OCI-LY7 (cell line): ENCODE data around the gene LORICRIN. TPM values are rescaled to one million over a fixed set of nuclear protein-coding genes. Genes with fewer than 3 reads are reported as not detected.

ENCODE experiments used
- BruUV-seq: library from RNA; stranded (reverse); fragments of 400-500 nt; replicated peaks from 2 replicates; lab custom pipeline; 2021; lab: Mats Ljungman, UMichigan
- CTCF ChIA-PET: fragments of 300-600 bp; sonication (Branson Sonifier 250); formaldehyde crosslinking; loops from one replicate; lab custom pipeline; 2022; ENCODE audit warnings: antibody characterized with exemption; ENCODE audit not compliant: unreplicated experiment; lab: Charles Lee
- POLR2A ChIA-PET: fragments of 300-600 bp; sonication (Branson Sonifier 250); formaldehyde crosslinking; loops from one replicate; lab custom pipeline; 2022; ENCODE audit warnings: antibody characterized with exemption; lab: Charles Lee
- DNase-seq: peaks from one replicate; pipeline ENCODE4 v3.0.0-alpha.2; 2015; ENCODE audit warnings: low spot score
- H2AFZ ChIP-seq: fragments of 200-600 bp; sonication (generic), shearing (Covaris generic); 2 replicates; pipeline ENCODE4 v1.6.1; 2014; ENCODE audit warnings: mild to moderate bottlenecking, antibody characterized with exemption, low read length, moderate library complexity
- H3K27ac ChIP-seq: fragments of 200-600 bp; sonication (generic); 2 replicates; pipeline ENCODE4 v1.5.1; 2014; ENCODE audit warnings: mixed run types, low read depth, mild to moderate bottlenecking, moderate library complexity, low read length, inconsistent platforms; ENCODE audit not compliant: poor library complexity, severe bottlenecking
- H3K36me3 ChIP-seq: fragments of 200-600 bp; sonication (generic); 2 replicates; pipeline ENCODE4 v1.6.1; 2014; ENCODE audit warnings: mild to moderate bottlenecking, antibody characterized with exemption, low read length, moderate library complexity, mixed read lengths; ENCODE audit not compliant: insufficient read depth
- H3K4me1 ChIP-seq: fragments of 200-600 bp; sonication (generic); 2 replicates; pipeline ENCODE4 v1.5.1; 2014; ENCODE audit warnings: mild to moderate bottlenecking, low read length; ENCODE audit not compliant: insufficient read depth, poor library complexity, severe bottlenecking
- H3K4me2 ChIP-seq: fragments of 200-600 bp; sonication (generic); 2 replicates; pipeline ENCODE4 v1.6.1; 2014; ENCODE audit warnings: mild to moderate bottlenecking, low read length
- H3K4me3 ChIP-seq: fragments of 200-600 bp; sonication (generic); 2 replicates; pipeline ENCODE4 v1.5.1; 2014; ENCODE audit warnings: mild to moderate bottlenecking, low read depth, low read length; ENCODE audit not compliant: poor library complexity, severe bottlenecking
- H3K79me2 ChIP-seq: fragments of 200-600 bp; sonication (generic); 2 replicates; pipeline ENCODE4 v1.6.1; 2016; ENCODE audit warnings: low read depth, mild to moderate bottlenecking, low read length, moderate library complexity, mixed read lengths; ENCODE audit not compliant: insufficient read depth
- H3K9me2 ChIP-seq: fragments of 200-600 bp; sonication (generic); 2 replicates; pipeline ENCODE4 v1.6.1; 2016; ENCODE audit warnings: mild to moderate bottlenecking, low read length, mixed read lengths; ENCODE audit not compliant: insufficient read depth
- H3K9me3 ChIP-seq: fragments of 200-600 bp; sonication (generic); 2 replicates; pipeline ENCODE4 v1.6.1; 2014; ENCODE audit warnings: mild to moderate bottlenecking, mixed run types, low read length, mixed read lengths
- H4K20me1 ChIP-seq: fragments of 200-600 bp; sonication (generic); 2 replicates; pipeline ENCODE4 v1.6.1; 2014; ENCODE audit warnings: mild to moderate bottlenecking, antibody characterized with exemption, low read length, moderate library complexity, mixed read lengths; ENCODE audit not compliant: insufficient read depth
- CTCF ChIP-seq: fragments of 200-600 bp; sonication (generic); conservative IDR thresholded peaks from 2 replicates; pipeline ENCODE4 v1.5.1; 2014; ENCODE audit warnings: mild to moderate bottlenecking, antibody characterized with exemption, low read length, moderate library complexity, mixed read lengths
- EZH2phosphoT487 ChIP-seq: fragments of 200-600 bp; sonication (generic); IDR thresholded peaks from 2 replicates; pipeline ENCODE4 v1.6.1; 2018; ENCODE audit warnings: low read depth, borderline replicate concordance, mild to moderate bottlenecking, mixed run types, antibody characterized with exemption, low read length, moderate library complexity, mixed read lengths
- intact Hi-C: fragments of 100-400 bp; cut with micrococcal nuclease; formaldehyde crosslinking; loops from one replicate; pipeline ENCODE4 v1.10.0; 2022; ENCODE audit not compliant: unreplicated experiment
- total RNA-seq, 2 experiments: library from RNA; depleted of rRNA in 1 of 2; stranded (reverse); fragments of >200 nt in 1 of 2; shearing (Covaris generic) in 1 of 2; gene quantifications; 2 replicates each; pipeline ENCODE4 v1.2.3, GENCODE V29; 2014 to 2022

Gene LORICRIN
- total RNA-seq, 2 experiments from 2014 or later, result not detected

- Histone ChIP-seq H3K9me3 (no peaks in the 10 kb centered on the region), H3K79me2 (no peaks in the 10 kb centered on the region), H3K4me3 (no peak overlapping the region), H3K4me1 (no peaks in the 10 kb centered on the region), H3K36me3 (no peaks in the 10 kb centered on the region), H3K9me2 (no peaks in the 10 kb centered on the region), H2AFZ (no peak overlapping the region), H3K27ac (no peak overlapping the region), H3K4me2 (no peak overlapping the region), H4K20me1 (no peaks in the 10 kb centered on the region)
- ChIA-PET CTCF (no interaction called here), POLR2A (no interaction called here)
- TF ChIP-seq EZH2phosphoT487 (no peak), CTCF (no peak)
- intact Hi-C loops, result no loop called here
- no TSS peak for BruUV-seq
- no peak for DNase-seq
Observed at GRCh38 chr1:153260585-153261280, 1.2 kb downstream of the LORICRIN start.

GRCh38 chr1:153261281-153262069, 2.0 kb downstream of the LORICRIN start:
- no peaks in the 10 kb centered on the region for H3K79me2 ChIP-seq
- H3K9me2 ChIP-seq, result no peaks in the 10 kb centered on the region
- no peak overlapping the region for H2AFZ ChIP-seq
- H3K4me3 ChIP-seq, result no peak overlapping the region
- no peaks in the 10 kb centered on the region for H3K4me1 ChIP-seq
- POLR2A ChIA-PET, result no interaction called here
- H3K4me2 ChIP-seq, result no peak overlapping the region
- no peak for DNase-seq
- CTCF ChIA-PET, result no interaction called here
- H3K9me3 ChIP-seq, result no peaks in the 10 kb centered on the region
- intact Hi-C loops, result no loop called here
- BruUV-seq, result no TSS peak
- no peak overlapping the region for H3K27ac ChIP-seq
- TF ChIP-seq CTCF, result no peak
- TF ChIP-seq EZH2phosphoT487, result no peak
- H4K20me1 ChIP-seq, result no peaks in the 10 kb centered on the region
- no peaks in the 10 kb centered on the region for H3K36me3 ChIP-seq

- H3K27ac ChIP-seq, result no peak overlapping the region
- H3K4me3 ChIP-seq, result no peak overlapping the region
- DNase-seq, result no peak
- no peak overlapping the region for H2AFZ ChIP-seq
- H3K9me3 ChIP-seq, result no peaks in the 10 kb centered on the region
- no TSS peak for BruUV-seq
- no peaks in the 10 kb centered on the region for H3K4me1 ChIP-seq
- no peak overlapping the region for H3K4me2 ChIP-seq
- H4K20me1 ChIP-seq, result no peaks in the 10 kb centered on the region
- intact Hi-C loops, result no loop called here
- ChIA-PET CTCF (interaction anchor here (1.0 kb wide), 1 partner anchor 8 kb away, joined by 3 read pairs; no protein-coding TSS in a partner anchor), POLR2A (no interaction called here)
- H3K36me3 ChIP-seq, result no peaks in the 10 kb centered on the region
- no peaks in the 10 kb centered on the region for H3K79me2 ChIP-seq
- H3K9me2 ChIP-seq, result no peaks in the 10 kb centered on the region
- TF ChIP-seq CTCF (no peak), EZH2phosphoT487 (no peak)
Observed at GRCh38 chr1:153262070-153262366, 2.5 kb downstream of the LORICRIN start.
